GM03348 (cell line): ENCODE measurements around the gene TAPBP.
"Not testable (repeated sequence)": the region's sequence is repeated elsewhere in the genome, so short reads cannot be mapped to it uniquely, and the experiment has no call there.

Source experiments
- DNase-seq: peaks from one replicate; pipeline ENCODE4 v3.0.0; 2012; ENCODE audit warnings: low spot score

Gene TAPBP

DNA sequence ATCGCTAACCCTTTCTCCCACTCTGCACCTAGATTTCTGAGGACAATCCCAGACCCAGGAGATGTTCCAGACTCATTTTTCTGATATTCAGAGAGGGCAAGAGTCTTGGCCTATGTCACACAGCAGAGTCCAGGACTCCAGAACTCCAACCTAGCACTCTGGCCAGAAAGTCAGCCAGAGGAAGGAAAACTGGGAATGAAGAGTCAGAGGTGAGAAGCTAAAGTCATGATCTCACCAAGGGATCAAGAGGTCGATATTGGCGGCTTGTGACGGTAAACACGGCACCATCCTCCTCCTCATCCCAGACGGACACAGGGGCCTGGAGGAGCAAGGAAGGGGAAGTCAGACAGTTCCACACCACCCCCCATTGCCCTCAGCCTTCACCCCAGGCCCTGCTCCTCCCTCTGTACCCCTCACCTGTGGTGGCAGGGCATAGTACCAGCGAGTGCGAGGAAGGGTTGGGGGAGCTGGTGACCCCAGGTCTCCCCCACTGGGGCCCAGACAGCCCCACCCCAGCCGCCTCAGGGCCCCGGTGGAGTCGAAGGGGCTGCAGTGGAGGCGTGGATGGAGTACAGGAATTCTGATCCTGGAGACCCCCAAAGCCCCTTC, 17.0 kb downstream of the TAPBP start:
- no peak for DNase-seq

DNA sequence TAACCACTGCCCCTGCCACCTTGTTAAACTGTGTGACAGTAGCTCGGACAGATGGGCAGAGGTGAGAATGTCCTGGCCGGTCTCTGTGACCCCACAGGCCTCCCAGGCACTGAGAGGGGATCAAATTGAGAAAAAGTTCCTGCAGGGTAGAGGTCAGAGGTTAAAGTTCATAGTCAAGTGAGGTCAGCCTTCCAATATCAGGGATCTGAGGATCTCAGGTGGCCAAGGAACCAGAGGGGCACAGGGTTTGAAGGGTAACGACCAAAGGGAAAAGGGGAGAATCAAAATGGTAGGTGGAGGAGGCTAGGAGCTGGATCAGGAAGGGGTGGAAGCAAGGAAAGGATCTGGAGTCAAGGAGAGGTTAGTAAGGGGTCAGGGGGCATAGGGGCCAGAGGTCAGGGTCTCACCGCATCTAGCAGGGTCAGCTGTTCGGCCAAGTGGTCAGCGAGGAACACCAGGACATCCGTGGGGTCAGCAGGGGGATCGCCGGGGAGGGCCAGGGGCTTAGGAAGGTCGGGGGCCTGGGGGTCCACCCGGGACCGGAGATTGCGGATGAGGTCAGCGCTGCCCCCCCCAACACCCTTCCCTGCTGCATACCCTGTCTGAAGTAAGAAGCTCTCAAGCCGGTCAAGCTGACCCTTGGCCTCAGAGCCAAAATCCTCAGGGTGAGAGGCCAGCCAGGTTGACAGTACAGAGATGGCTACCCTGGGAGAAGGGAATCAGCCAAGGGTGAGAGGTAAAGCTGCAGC, 18.1 kb downstream of the TAPBP start:
- no peak for DNase-seq

DNA sequence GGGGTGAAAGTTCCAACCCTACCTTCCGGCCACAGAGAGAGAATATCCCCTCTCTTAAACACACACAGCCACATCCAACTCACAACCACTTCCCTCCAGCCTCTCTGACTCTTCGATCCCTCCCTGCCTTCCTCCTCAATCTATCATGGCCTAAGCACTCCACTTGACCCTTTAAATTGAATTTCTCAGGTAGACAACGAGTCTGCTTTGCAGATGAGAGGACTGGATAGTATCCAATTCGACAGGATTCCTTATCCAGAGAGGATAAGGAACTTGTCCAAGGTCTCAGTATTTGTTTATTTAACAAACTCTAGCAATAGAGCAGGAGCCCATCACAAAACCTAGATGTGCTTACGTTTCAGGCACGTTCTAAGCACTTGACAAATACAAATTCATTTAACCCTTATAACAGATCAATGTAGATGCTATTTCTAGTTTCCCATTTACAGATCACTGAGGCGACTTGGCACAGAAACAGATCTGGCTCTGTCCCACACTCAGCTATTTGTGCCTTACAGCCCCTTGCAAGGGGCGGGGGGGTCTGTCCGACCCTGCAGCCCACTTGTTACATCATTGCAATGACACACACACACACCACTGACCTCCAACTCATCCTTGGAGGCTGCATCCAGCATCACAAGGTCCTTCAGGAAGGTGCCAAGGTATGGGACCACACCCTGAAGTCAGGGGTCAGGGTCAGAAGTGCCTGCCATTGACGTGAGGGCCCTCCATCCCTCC, 19.6 kb downstream of the TAPBP start:
- DNase-seq = no peak

DNA sequence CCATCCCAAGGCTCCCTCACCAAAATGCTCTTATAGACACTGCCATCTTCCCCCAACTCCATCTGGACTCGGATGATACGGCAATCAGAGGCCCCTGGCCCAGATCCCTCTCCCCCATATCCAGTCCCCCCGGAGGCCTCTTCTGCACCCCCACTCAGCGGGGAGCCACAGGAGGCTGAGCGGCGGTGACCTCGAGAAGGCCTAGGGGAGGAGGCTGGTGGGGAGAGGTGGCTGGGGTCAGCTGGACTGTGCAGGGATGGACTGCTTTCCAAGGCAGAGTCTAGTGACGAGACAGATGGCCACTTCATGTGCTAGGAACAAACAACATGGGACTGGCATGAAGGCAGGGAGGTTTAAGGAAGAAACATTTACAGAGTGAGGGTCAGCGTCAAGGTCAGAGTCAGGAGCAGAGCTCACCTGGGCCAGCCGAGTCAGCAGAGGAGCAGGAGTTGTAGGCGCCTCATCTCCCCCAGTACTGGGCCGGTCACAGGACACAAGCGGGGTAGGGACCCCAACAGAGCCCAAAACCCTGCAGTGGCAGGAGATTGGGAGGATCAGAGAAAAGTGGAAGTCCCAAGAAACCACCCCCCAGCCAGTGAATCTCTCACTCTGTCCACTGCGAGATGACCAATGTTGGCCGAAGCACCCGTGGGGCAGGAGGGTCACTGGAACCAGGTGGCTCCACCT, 20.7 kb downstream of the TAPBP start:
- no peak for DNase-seq

DNA sequence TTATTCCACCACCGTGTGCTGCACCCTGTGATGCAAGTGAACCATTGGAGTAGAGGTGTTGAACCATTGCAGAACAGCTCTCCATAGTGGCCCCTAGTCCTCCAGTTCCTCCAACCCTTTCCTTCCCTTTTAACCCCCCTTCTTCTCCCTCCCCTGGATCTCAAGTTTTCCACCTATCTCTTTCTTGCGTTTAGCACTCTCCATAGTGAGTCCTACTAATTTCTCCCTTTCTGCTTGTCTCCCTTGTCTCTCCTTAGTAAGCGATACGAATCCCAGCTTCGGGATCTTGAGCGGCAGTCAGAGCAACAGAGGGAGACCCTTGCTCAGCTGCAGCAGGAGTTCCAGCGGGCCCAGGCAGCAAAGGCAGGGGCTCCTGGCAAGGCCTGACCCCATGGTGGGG, 23.4 kb downstream of the TAPBP start:
- DNase-seq = no peak

DNA sequence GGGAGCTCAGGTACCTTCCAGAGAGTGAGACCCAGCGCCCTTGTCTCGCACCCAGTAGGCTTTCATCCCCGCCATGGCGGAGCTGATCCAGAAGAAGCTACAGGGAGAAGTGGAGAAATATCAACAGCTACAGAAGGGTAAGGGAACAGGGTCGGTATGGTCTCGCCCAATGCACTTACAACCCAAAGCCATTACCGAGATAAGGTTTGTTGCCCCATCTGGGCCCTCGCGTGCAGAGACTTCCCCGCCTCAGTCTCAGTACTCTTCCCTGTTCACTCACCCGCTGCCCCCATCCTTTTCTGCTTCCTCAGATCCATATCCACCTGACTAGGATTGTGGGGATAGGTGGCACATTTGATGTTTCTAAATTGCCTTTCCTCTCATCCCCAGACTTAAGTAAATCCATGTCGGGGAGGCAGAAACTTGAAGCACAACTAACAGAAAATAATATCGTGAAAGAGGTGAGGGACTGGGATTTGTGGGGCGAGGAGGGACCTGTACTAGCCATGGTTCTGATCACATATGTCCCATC, 24.0 kb downstream of the TAPBP start:
- DNase-seq = no peak

DNA sequence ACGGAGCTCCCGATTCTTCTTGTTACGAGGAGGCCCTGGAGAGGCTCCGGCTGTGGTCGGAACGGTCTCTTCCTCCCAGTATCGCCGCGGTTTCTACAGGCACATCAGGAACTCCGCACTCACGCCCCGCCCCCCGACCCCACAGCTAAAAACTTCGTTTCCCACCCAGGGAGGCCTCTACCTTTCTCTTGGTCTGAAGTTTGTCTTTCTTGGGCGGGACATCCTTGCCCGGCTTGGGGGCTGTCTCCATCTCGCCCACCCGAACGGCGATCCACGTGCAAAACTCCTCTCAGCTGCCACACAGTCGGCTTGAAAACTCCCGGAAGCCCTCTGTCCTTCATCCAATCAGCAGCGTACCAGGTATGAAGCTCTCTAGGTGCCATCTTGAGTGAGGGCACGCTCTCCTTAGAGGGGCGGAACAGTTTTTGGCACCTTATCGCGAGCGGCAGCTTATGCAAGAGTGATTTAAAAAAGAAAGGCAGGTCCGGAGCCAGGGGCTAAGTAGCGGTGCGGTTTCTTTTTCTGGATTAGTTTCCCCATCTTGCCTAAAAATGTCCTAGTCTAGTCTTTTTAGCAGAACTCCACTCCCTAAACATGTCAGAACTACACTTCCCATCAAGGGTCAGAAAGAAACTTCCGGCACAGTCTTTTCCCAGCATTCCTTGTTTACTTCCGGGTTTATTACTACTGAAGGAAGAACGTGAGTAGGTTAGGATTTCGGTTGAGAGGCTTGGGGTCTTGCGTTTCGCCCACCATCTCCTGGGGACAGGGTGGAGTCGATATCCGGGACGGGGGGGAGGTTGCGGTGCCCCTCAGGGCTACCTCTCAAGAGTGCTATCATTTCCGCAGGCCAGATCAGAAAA, 24.7 kb downstream of the TAPBP start, which contains the start of the genes PFDN6 and WDR46:
PFDN6 (plus strand) TSS at position 681 of the 863 bp plus-strand sequence. CDS start 256 bp downstream, outside the sequence.
WDR46 (minus strand) TSS at position 319 of the 863 bp plus-strand sequence; CDS start at position 250, 69 bp downstream.
- peak; percentile 94 for DNase-seq

DNA sequence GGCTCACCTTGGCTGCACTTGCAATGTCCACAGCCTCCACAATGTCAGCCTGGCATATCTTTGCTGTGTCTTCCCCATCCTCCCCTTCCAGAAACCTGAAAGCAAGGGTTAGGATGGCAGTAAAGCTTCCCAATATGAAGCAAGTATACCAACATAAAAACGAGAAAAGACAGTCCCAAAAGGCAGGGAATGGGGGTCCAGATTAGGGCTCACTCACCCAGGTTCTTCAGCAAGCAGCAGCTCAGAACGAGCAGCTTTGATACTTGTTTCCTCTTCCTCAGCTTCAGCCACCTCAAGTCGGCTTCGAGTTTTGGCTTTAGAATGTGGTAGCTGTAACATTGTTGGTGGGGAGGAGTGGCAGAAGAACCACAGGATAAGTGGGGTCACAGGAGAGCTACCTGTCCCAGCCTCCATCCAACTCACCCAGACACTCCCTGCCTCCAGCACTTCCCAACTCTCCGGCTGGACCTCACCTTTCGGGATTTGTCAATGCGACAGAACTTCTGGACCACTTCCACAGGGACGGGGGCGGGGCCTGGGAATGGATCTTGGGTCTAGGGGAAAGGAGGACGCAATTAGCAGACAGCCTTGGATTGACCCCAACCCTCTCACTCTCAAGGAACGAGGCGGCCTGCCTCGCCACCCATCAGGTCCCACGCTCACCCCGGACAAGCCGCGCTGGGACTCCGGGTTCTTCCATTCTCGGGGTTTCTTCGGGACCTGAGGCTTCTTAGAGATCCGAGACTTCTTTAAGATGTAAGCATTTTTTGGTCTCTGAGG, 25.5 kb downstream of the TAPBP start:
- peak; percentile 24 for DNase-seq

DNA sequence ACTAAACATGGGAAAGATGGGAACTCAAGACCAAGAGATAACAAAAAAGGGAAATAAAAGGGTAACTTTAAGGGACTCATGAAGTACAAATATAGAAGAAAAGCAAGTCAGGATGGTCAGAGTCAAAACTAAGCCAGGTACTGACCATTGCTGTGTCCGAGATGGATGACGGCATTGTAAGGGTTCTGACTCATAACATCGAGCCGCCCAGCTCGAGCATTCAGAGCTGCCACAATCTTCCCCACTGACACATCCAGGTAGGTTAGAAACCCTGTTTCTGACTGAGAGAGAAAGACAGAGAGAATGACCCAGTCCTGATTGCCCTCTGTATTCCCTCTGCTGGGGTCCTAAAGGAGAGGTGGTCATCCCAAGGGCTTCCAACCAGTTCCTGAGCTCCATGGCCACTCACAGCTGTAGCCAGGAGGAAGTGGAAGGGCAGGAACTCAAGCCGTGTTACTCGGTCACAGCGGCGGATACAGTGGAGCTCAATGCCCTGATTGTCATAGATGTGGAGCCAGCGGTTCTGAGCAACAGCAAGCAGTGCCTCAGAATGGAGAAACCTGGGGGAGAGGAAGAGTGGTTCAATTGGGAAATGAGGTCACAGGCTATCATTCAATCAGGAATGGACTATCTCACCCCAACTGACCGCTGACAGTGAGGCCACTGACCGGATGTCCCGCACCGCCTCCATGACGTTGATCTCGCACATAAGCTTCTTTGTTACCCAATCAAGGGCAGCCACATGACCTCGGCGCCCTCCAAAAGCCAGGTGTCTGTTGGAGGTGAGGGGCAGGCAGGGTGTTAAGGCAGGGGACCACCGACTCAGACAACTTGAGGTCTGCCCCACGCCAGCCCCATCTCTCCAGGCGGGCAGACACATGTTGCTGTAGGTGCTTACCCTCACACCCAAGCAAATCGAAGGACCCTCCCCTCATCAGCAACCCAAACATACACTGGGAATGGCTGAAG, 26.6 kb downstream of the TAPBP start:
- DNase-seq = no peak

DNA sequence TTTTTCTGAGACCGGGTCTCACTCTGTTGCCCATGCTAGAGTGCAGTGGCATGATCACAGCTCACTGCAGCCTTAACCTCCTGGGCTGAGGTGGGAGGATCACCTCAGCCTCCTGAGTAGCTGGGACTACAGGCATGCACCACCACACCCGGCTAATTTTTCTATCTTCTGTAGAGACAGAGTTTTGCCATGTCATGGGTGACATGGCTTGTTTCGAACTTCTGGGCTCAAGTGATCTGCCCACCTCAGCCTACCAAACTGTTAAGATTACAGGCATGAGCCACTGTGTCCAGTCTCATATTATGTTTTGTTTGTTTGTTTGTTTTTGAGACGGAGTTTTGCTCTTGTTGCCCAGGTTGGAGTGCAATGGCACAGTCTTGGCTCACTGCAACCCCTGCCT, 28.7 kb downstream of the TAPBP start:
- DNase-seq = not testable (repeated sequence)

DNA sequence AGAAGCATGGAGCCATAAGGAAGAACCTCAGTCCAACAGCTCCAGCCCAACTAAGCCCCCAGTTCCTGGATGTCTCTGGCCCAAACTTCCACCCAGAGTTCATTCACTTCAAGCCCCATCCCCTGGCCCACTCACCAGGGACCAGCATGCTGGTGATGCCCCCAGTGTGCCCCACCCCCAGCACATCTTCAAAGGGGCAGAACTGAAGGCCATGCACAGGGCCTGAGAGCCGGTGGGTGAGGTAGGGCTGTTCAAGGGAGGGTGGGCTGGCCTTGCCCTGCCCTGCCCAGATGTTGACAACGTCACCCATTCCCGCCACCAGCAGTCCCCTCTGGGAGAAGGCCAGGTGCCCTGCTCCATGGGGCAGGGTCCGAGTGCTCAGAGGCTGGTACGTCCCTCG, 33.3 kb downstream of the TAPBP start:
- no peak for DNase-seq

DNA sequence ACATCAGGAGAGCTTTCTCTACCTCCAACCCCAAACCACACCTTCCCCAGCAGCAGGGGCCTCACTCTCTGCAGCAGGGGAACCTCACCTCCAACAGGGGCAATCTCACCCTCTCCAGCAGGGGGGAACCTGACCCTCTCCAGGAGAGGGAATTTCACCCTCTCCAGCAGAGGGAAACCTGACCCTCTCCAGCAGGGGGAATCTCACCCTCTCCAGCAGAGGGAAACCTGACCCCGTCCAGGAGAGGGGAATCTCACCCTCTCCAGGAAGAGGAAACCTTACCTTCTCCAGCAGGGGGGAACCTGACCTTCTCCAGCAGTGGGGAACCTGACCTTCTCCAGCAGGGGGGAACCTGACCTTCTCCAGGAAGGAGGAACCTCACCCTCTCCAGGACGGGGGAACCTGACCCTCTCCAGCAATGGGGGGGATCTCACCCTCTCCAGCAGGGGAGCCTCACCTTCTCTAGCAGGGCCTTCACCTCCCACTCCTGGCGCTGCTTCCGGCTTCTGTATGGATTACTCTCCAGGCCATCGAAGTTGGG, 33.8 kb downstream of the TAPBP start:
- DNase-seq = peak; percentile 47

DNA sequence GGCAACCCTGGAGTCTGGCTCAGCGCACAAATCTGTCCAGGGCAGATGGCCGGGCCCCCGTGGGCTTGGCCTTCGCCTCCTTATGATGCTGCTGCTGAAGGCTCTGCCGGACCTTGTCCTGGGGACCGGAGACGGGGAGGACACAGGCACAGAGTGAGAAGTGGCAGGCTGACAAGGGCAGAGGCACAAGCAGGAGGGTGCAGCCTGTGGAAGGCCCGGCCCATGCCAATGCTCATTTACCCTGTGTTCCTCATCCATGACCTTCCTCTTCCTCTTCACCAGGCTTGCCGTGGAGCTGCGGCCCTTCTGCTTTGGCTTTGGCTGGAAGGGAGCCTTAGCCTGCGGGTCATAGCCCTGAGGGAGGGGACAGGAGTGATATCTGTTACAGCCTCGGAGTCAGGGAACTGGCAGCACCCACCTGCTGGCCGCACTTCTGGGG, 34.6 kb downstream of the TAPBP start:
- no peak for DNase-seq

DNA sequence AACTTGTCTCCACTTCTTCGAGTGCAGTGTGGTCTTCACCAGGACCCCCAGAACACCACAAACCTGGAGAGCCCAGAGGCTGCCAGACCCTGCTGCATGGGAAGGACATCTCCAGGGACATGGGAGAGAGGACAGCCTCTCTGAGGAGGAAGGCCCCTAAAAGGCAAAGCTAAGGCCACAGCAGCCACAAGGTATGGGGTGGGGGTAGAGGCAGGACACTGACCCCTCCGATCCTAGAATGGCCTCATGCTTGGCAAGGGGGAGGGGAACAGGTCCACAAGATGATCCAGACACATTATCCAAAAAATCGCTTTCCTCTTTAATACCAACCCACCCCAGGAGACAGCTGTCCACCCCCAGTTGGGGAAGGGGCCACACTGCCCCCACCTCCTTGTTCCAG, 35.1 kb downstream of the TAPBP start:
- no peak for DNase-seq

DNA sequence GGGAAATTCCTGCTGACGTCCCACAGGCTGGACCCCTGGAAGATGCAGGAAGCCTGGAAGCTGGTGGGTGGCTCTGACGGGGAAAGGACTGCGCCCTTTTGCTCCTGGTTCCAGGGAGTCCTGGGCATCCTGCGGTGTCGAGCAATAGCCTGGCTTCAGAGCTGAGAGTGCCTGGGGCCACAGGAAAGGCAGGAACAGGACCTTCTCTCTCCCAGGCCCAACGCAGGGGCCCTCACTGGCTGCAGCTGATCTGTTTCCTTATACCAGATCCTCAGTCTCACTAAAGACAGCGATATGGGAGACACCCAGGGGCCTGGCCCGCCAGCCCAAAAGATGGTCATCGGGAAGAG, 35.5 kb downstream of the TAPBP start:
- DNase-seq = no peak

DNA sequence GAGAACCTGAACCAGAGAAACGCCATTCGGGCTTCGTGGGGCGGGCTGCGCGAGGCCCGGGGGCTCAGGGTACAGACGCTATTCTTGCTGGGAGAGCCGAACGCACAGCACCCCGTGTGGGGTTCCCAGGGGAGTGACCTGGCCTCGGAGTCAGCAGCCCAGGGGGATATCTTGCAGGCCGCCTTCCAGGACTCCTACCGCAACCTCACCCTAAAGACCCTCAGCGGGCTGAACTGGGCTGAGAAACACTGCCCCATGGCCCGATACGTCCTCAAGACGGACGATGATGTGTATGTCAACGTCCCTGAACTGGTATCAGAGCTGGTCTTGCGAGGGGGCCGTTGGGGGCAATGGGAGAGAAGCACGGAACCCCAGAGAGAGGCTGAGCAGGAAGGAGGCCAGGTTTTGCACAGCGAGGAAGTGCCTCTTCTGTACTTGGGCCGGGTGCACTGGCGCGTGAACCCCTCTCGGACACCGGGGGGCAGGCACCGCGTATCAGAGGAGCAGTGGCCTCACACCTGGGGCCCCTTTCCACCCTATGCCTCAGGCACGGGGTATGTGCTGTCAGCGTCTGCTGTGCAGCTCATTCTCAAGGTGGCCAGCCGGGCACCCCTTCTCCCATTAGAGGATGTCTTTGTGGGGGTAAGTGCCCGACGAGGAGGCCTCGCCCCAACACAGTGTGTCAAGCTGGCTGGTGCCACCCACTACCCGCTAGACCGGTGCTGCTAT, 36.1 kb downstream of the TAPBP start:
- DNase-seq = peak; percentile 20

DNA sequence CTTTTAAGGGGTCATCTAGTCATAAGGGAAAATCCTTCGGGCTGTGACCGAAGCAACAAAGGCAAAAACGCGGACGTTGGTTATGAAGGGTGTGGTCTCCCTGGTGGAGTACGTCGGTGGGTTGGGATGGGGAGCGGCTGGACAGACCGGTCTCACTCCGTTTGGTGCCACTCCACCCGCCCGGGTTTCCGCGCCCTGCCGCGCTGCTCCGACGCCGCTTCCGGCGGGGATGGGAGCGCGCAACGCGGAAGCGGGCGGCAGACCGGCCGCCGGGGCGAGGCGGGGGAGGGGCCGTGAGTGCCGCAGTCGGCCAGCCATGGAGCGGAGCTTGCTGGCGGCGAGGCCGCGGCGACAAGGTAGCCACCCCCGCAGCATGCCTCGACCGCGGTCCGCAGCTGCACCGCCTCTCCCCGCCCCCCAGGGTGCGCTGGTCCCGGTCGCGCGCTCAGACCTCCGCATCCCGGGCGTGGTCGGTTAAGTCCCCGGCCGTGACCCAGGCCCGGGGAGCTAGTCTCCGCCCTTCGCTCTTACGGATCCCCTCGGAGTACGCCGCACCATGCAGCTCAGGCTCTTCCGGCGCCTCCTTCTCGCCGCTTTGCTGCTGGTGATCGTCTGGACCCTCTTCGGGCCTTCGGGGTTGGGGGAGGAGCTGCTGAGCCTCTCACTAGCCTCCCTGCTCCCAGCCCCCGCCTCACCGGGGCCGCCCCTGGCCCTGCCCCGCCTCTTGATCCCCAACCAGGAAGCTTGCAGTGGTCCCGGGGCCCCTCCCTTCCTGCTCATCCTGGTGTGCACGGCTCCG, 36.8 kb downstream of the TAPBP start, which contains the start of gene B3GALT4:
B3GALT4 (plus strand) TSS at position 260 of the 799 bp plus-strand sequence; CDS start at position 557, 297 bp downstream.
- DNase-seq = peak; percentile 87
